Thyroid gland (tissue), 4 donors: ENCODE measurements around the gene GLB1L3. TPM values are rescaled to one million over a fixed set of nuclear protein-coding genes. Genes with fewer than 3 reads are reported as not detected.

ENCODE experiments used
- DNase-seq, 2 donors: peaks; one replicate each; pipeline ENCODE4 v3.0.0-alpha.2; 2019
- H3K27ac ChIP-seq, 3 donors: fragments of 200-600 bp; sonication (generic); 1 replicate in 2 of 3; 2 replicates in 1 of 3; pipeline ENCODE4 v1.5.1; 2016 to 2019; ENCODE audit warnings: mild to moderate bottlenecking in 1 of 3, moderate library complexity in 1 of 3
- H3K27me3 ChIP-seq: fragments of 200-600 bp; sonication (generic); one replicate; pipeline ENCODE4 v1.5.1; 2019
- H3K36me3 ChIP-seq, 2 donors: fragments of 200-600 bp; sonication (generic); one replicate each; pipeline ENCODE4 v1.5.1; 2016 to 2019
- H3K4me1 ChIP-seq, 2 donors: fragments of 200-600 bp; sonication (generic); one replicate each; pipeline ENCODE4 v1.5.1; 2017 to 2019
- H3K4me3 ChIP-seq, 3 donors: fragments of 200-600 bp; sonication (generic); replicated peaks in 1 of 3; 1 replicate in 2 of 3; 2 replicates in 1 of 3; pipeline ENCODE4 v1.5.1; 2016; ENCODE audit warnings: mild to moderate bottlenecking in 1 of 3
- H3K9me3 ChIP-seq: fragments of 200-600 bp; sonication (generic); one replicate; pipeline ENCODE4 v1.5.1; 2017
- CTCF ChIP-seq, 6 experiments: fragments of 200-600 bp in 3 of 6; fragments of 450-650 bp in 3 of 6; sonication (generic) in 3 of 6; IDR thresholded peaks; one replicate each; pipeline ENCODE4 v1.5.1; 2016 to 2019; ENCODE audit warnings: antibody characterized with exemption in 6 of 6, mild to moderate bottlenecking in 2 of 6, inconsistent platforms in 1 of 6, moderate library complexity in 1 of 6
- POLR2A ChIP-seq, 2 donors: fragments of 450-650 bp; IDR thresholded peaks; one replicate each; pipeline ENCODE4 v1.6.1; 2017; ENCODE audit warnings: antibody characterized with exemption in 2 of 2, mild to moderate bottlenecking in 2 of 2, moderate library complexity in 1 of 2
- WGBS, 2 donors: methylation state at CpG; one replicate each; pipeline ENCODE4 v1.1.5; 2017; 5-methylcytosine and 5-hydroxymethylcytosine counted together
- intact Hi-C: fragments of 100-400 bp; cut with DNase I; formaldehyde crosslinking; loops from one replicate; pipeline ENCODE4 v1.15.1; 2023
- total RNA-seq, 4 donors: library from RNA; depleted of rRNA; stranded (reverse); fragments of >200 nt; gene quantifications; one replicate each; pipeline ENCODE4 v1.2.3, GENCODE V29; 2016

The GLB1L3 gene
- total RNA-seq, 4 donors from 2014 or later = 0.63 to 2.0 (median 0.94) TPM

GRCh38 chr11:134365011-134365925, 89.1 kb downstream of the GLB1L3 start:
- intact Hi-C loops = loop anchor here (10.0 kb wide), 1 partner anchor 110 kb away; no protein-coding TSS in a partner anchor
- Histone ChIP-seq H3K4me3 (no peak overlapping the region), H3K27me3 (no peaks in the 10 kb centered on the region), H3K27ac (peak overlapping the region in 1 of 3 donors; percentile 37), H3K36me3 (no peaks in the 10 kb centered on the region), H3K4me1 (peaks cover 6 to 25% of the 10 kb centered on the region in 2 donors), H3K9me3 (no peaks in the 10 kb centered on the region)
- WGBS, 2 donors = 62 to 64% methylated on average over 9 to 15 of the region's 22 CpGs
- DNase-seq = peak; percentile 33 to 62
- TF ChIP-seq POLR2A (IDR thresholded peaks at IDR 0.05) = no peak
- no peak for TF ChIP-seq CTCF (IDR thresholded peaks at IDR 0.05)

DNA sequence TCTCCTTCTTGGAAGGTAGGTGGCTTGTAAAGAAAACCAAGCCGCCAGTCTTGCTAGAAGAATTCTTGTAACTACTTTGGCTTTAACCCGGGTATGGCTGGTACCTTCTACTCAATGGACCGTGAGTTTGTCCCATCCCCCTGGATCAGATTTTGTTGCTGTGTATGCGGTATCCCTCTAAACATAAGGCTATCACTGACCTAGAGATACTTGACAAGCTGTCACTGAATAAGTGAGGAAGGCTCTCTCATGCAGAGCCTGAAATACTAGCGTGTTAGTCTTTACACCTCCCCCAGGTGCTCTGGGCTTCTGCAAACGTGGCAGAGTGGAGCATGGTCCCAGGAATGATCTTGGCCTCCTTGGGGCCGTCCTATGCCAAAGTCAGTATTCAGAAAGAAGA, 90.1 kb downstream of the GLB1L3 start:
- 54 to 55% methylated on average over 6 to 7 of the region's 7 CpGs for WGBS, 2 donors
- intact Hi-C loops = loop anchor here (10.0 kb wide), 1 partner anchor 109 kb away; no protein-coding TSS in a partner anchor
- no peak for TF ChIP-seq POLR2A (IDR thresholded peaks at IDR 0.05)
- no peak for TF ChIP-seq CTCF (IDR thresholded peaks at IDR 0.05)
- no peak overlapping the region for H3K4me3 ChIP-seq
- no peaks in the 10 kb centered on the region for H3K9me3 ChIP-seq
- H3K36me3 ChIP-seq = no peaks in the 10 kb centered on the region
- no peaks in the 10 kb centered on the region for H3K27me3 ChIP-seq
- H3K27ac ChIP-seq = peak overlapping the region in 1 of 3 donors; percentile 37
- no peak for DNase-seq
- peaks cover 6 to 23% of the 10 kb centered on the region in 2 donors for H3K4me1 ChIP-seq

DNA sequence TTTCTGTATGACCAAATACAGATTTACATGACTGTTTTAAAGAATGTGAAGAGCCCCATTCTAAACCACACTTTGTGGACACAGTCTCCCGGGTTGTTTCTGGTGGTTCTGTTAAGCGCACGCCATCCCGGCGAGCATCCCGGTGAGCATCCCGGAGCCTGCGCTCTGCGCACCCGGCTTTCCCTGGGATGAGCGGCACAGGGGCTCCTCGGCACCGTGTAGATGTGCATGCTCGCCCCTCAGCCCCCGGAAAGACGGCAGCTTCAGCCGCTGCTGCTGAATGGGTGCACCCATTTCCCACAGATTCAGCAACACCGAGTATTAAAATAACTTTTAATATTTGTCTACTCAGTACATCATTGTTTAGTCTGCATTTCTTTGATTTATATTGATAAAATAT, 91.6 kb downstream of the GLB1L3 start:
- no peak for TF ChIP-seq CTCF (IDR thresholded peaks at IDR 0.05)
- no peak for TF ChIP-seq POLR2A (IDR thresholded peaks at IDR 0.05)
- DNase-seq = no peak
- Histone ChIP-seq H3K4me1 (peaks cover 6 to 23% of the 10 kb centered on the region in 2 donors), H3K27ac (no peak overlapping the region), H3K4me3 (no peak overlapping the region), H3K9me3 (no peaks in the 10 kb centered on the region), H3K27me3 (no peaks in the 10 kb centered on the region), H3K36me3 (no peaks in the 10 kb centered on the region)
- intact Hi-C loops = loop anchor here (10.0 kb wide), 1 partner anchor 107 kb away; no protein-coding TSS in a partner anchor
- WGBS, 2 donors = 86 to 91% methylated on average over 18 of the region's 18 CpGs

Other genes with a start within 250 kb of the GLB1L3 start
- 10 to 100 TPM; 13.3 to 36.0 (median 16.8) TPM for gene JAM3, start 207.3 kb upstream of the GLB1L3 start, total RNA-seq
- 10 to 100 TPM; 17.5 to 31.4 (median 21.9) TPM for gene NCAPD3, start 52.4 kb upstream of the GLB1L3 start, total RNA-seq
- 10 to 100 TPM; 40.8 to 51.3 (median 44.4) TPM for gene VPS26B, start 51.7 kb upstream of the GLB1L3 start, total RNA-seq
- 10 to 100 TPM; 42.4 to 77.9 (median 63.8) TPM for gene THYN1, start 23.0 kb upstream of the GLB1L3 start, total RNA-seq
- gene ACAD8, start 22.8 kb upstream of the GLB1L3 start, total RNA-seq = 100 to 1,000 TPM in 1 of 4 donors, 10 to 100 TPM in 3; 57.2 to 130 (median 73.2) TPM
- 10 to 100 TPM; 13.4 to 31.6 (median 25.8) TPM for gene GLB1L2, start 55.6 kb downstream of the GLB1L3 start, total RNA-seq
- gene B3GAT1, start 135.9 kb downstream of the GLB1L3 start, total RNA-seq = 1 to 10 TPM; 4.0 to 6.7 (median 5.7) TPM